Lung microvascular endothelial cell (primary cell): Measurements from ENCODE around the gene SLC23A2. TPM values are rescaled to one million over a fixed set of nuclear protein-coding genes. Genes with fewer than 3 reads are reported as not detected.
"Not testable (repeated sequence)": the region's sequence is repeated elsewhere in the genome, so short reads cannot be mapped to it uniquely, and the experiment has no call there.

ENCODE experiments used
- DNase-seq, 2 donors: peaks; one replicate each; pipeline versions ENCODE4 v3.0.0 to v3.0.0-alpha.2; 2010; ENCODE audit warnings: low read depth in 2 of 2
- total RNA-seq: library from RNA; depleted of rRNA; stranded (reverse); fragments of >200 nt; gene quantifications from 2 replicates; pipeline ENCODE4 v1.2.1, GENCODE V29; 2014

The SLC23A2 gene
- total RNA-seq, 1 donor from 2014 or later, result 14.7 TPM

- no peak for DNase-seq
Observed at GRCh38 chr20:4936392-4936850, 64.9 kb downstream of the SLC23A2 start.

GRCh38 chr20:4932061-4932460 is 69.2 kb downstream of the SLC23A2 start:
- DNase-seq, result no peak

GRCh38 chr20:4929686-4930397 is 71.5 kb downstream of the SLC23A2 start:
- no peak for DNase-seq

DNA sequence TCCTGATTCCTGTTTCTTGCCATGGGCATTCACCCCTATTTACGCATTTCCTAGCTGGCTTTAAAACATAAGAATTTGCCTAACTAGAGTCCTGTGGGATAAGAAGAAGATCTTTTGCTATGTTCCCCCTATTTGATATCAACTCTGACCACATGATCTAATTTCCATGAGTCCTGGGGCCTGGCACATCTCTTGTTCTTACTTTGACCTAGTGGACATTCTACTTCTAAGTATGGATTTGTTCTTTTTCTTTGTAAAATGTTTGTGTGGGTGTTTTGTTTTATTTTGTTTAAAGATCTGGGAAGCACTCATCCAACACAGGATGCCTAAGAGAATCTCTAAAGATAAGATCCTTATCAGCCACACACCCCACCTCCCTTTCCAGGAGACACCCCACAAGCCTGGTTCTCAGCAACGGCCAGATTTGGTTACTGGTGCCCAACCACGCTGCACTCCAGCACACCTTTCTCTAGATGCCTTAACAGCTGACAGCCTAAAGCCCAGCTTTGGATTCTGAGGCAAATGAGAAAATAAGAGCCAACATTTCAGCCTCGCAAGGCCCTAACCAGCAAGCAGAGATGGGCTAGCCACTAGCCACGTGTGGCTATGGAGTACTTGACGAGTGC is 74.7 kb downstream of the SLC23A2 start:
- no peak for DNase-seq

DNA sequence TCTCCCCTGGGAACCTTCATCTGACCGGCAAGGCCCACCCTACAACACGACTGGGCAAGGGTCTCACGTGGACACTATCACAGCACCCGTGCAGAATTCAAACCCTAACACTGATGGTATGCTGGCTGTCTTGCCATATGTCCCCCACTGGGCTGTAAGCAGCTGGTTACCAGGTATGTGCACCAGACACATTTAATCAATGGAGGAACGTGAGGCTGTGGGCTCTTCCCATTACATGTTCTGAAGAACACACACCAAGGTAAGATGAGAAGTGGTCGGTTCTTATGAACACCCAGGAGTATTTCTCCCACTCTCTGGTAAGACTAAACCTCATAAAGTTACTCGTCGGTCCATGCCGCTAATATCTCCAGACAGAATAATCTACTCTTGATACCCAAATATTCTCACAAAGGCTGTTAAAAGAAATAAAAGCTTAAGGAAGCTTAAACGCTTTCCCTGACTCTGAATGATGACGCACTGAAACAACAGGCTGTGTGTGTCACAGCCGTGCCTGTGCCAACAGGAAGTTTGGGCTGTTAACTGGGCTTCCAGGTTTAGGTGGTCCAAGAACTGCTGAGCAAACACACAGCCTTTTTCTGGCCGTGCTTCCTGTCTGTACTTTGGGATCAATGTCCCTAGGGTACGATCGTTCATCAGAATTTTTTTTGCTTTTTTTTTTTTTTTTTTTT is 75.3 kb downstream of the SLC23A2 start:
- DNase-seq, result peak; percentile 92 to 97

GRCh38 chr20:4924446-4924845 is 76.9 kb downstream of the SLC23A2 start:
- DNase-seq, result no peak

DNA sequence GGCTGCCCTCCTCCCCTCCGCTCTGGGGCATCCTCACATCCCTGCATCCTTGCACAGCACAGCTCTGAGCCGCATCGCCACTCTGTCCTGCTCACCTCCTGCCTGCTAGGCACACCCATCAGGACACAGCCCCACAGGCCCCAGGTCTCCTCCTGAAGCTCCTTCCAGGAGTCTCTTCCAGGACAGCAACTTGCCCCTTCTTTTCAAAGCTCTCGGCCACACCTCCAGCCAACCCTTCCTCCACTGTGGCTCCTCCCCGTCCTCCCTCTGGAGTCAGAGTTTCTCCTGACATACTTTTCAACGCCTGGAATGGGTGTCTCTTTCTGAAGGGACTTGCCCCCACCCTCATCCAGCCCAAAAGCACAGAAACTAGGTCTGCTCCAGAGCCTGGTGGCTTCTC is 77.3 kb downstream of the SLC23A2 start:
- DNase-seq, result no peak

GRCh38 chr20:4922186-4922585 is 79.1 kb downstream of the SLC23A2 start:
- peak; percentile 46 to 63 for DNase-seq

DNA sequence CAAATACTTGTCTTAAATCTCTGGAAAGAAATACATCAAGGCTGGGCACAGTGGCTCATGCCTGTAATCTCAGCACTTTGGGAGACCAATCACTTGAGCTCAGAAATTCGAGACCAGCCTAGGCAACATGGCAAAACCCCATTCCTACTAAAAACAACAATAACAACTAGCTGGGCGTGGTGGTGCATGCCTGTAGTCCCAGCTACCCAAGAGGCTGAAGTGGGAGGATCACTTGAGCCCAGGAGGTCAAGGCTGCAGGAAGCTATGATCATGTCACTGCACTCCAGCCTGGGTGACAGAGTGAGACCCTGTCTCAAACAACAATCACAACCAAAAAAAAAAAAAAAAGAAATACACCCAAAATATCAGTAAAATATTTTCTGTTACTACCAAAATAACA is 80.0 kb downstream of the SLC23A2 start:
- DNase-seq, result not testable (repeated sequence)

DNA sequence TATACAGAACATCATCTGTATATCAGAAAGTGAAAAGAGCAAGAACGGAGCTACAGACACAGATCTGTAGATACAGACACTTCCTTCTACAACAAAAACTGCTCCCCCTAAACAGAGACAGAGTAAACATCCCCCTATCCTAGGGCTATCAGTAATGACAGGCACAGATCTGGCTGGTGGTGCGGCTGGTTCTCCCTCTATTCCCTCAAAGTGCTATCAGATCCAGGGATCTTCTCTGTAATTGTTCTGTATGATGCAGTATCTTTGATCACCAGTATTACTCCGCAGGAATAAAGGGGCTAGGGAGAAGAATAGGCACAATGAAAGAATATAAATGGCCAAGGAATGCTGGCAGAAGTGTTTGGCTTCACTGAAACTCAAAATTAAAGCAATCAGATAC is 80.7 kb downstream of the SLC23A2 start:
- no peak for DNase-seq

DNA sequence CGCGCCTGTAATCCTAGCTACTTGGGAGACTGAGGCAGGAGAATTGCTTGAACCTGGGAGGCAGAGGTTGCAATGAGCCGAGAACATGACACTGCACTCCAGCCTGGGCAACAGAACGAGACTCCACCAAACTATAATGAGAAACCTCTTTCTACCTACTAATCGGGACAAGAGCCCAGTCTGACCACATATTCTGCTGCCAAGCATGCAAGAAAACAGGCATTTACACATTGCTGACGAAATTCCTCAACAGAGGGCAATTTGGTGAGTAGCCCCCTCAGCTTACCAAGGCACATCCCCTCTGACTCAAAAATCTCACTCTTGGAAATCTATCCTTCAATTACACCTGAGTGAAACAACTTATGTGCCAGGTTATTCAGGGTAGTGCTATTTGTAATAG is 81.2 kb downstream of the SLC23A2 start:
- no peak for DNase-seq

DNA sequence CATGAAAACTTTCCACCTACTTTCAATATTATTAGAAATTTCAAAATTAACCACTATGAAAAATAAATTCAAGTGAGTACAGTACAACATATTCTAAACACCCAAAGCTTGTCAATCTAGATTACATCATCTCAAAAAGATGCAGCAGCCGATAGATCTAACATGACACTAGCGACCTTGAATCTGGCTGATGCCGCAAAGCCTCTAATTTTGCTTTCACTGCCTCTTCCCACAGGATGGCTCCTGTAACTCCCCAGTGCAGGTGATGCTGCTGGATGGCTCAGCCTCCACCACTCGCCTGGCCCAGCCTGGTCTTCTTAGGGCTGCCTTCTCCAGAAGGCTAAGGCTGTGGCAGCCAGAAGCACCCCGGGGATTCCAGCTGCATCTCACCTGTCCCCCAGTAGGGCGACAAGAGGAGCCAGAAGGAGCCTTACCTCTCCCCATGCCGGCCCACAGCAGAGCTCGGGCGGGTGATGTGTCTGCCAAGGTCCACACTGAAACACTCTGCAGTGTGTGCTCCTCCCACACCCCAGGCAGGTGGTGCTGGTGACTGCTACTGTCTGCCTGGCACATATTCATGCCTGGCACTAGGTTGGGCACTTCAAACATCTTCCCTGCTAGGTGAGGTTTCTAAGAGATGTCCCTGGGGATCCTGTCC is 82.1 kb downstream of the SLC23A2 start:
- DNase-seq, result no peak

DNA sequence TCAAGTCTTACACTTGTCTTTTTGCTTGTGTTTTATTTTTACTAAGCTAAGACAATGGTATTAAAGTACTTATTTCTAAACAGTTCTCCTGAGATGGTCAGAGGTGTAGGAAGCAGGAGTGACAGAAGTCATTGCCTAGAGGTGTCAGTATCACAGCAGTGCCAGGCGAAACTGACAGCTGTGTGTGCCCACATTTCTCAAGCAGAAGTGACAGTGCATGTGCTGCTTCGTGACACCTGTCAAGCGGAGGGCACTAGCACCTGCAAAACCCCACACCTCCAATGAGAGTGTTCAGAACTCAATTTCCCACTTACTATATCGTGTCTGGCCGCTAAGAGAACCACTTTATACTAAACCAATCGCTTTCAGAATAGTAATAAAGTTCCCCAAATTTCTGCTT is 82.8 kb downstream of the SLC23A2 start:
- no peak for DNase-seq

DNA sequence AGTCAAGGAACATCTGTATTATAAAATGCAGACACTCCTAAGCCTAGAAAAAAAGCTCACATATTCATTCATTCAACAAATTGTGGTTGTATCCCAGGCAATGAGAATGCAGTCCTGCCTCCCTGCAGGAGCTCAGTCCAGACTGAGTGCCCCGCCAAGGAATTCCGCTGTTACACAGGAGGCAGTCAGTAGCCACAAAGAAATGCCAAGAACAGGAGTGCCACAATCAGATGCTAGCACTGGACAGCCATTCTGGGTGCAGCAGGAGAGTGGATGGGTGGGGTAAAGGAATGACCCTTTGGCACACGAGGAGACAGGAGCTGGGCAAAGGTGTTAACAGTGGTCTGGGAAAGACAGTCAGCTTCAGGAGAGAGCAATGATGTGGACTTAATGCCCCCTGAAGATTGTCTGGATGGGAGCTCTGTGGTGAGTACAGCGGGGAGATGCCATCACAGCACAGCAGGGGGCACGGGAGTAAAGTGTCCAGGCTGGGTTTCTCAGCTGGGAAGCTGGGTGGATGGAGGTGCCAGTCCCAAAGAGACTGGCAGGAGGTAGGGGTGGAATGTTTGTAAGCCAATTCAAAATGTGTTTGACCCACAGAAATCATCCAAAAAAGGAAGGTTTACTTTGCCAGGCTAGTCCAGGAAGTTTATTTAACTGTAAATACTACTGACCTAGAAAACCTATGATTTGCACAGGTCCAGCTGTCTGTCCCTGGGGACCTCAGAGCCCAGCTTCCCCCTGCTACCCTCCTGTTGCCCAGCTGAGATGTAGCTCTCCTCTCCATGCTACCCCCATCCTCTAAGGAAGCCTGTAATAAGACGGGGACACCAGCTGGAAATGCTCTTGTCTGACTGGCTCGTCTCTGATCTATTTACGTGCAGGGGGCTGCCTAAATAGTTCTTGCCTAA is 84.1 kb downstream of the SLC23A2 start:
- peak in 1 of 2 donors; percentile 19 for DNase-seq

GRCh38 chr20:4913147-4913546 is 88.2 kb downstream of the SLC23A2 start:
- no peak for DNase-seq

DNA sequence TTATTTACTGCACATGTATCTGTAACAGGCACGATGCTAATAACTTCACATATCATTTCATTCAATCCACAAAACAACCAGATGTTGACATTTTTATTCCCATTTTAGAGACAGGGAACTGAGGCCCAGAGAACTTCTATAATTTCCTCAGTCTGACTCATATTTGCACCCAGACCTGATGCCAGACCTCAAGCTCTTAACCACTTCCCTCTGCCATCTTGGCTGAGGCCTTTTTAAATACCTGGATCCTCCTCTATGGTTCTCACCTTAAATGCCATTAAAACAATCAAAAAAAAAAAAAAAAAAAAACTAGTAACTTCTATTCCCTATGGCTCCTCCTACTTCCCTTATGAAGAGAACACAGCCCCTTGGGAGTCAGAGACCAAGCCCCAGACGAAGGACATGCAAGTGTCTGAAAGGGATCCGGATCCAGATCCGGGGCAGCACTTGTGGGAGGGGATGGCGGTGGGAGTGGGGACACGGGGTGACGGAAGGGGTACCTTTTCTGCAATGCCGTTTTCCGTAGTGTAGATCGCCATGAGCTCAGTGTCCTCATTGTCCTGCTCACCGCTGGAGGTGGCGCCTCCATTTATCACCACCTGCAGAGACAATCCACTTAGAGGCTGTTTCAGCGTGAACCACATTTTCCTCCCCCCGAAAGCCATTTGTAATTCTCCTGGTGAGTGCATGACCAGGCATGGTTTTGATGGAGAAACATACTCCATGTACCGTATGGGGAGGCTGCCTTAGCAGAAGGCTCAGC is 88.7 kb downstream of the SLC23A2 start:
- no peak for DNase-seq

GRCh38 chr20:4910951-4911350 is 90.4 kb downstream of the SLC23A2 start:
- no peak for DNase-seq

GRCh38 chr20:4905613-4906012 is 95.7 kb downstream of the SLC23A2 start:
- DNase-seq, result no peak

DNA sequence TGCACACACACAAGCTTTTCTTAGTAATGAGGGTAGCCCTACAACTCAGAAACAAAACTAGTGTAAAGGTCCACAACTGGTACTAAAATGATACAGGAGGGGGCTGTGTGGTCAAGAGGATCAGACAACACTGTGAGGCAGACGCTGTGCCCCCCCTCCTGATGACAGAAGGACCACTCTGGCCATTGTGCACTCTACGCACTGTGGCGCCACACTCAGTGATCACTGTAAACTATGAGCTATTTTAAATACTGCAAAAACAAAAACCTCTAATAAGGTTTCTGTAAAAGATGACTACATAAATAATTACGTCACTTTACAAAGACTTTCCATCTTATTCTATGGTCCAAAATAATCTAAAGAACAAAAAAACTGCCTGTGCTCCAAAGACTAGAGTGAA is 96.1 kb downstream of the SLC23A2 start:
- DNase-seq, result no peak

DNA sequence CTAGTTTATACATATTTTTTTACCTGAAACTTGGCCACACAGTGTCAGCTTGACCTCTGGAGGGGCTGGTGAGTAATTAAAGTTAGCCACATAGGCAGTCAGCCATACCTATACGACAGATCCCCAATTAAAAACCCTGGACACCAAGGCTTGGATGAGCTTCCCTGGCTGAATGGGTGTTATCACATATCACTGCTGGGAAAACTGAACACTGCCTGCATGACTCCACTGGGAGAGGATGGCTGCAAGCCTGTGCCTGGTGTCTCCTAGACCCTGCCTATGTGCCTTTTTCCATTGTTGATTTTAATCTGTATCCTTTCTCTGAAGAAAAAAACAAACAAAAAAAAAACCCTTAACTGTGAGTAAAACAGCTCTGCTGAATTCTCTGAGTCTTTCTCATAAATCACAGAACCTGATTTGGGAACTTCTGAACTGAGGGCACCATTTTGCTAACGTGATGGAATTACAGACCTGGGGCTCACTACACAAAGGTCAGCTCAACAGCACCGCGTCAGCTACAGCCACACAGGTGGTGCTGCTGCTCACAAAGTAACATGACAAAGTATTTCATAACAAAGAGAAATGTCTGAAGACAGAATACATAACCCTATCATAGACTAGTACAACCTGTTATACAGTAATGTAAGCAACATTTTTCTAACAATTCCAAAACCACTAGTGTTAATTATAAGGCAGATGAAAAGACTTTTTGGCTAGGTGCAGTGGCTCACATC is 97.0 kb downstream of the SLC23A2 start:
- no peak for DNase-seq
